Endothelial cell of umbilical vein (primary cell): Measurements from ENCODE around the gene CCDC183.

ENCODE experiments used
- CTCF ChIP-seq, 2 donors: IDR thresholded peaks; 1 replicate in 1 of 2; 2 replicates in 1 of 2; pipeline ENCODE4 v1.5.1; 2011; ENCODE audit warnings: low read length in 2 of 2, mild to moderate bottlenecking in 2 of 2, moderate library complexity in 2 of 2, control low read depth in 1 of 2, inconsistent platforms in 1 of 2, low read depth in 1 of 2; ENCODE audit not compliant: insufficient read depth in 1 of 2; ENCODE audit errors: extremely low read depth in 1 of 2
- POLR2A ChIP-seq: IDR thresholded peaks from 2 replicates; pipeline ENCODE4 v1.6.1; 2012; ENCODE audit warnings: low read depth, mild to moderate bottlenecking, control low read depth, low read length

GRCh38 chr9:136754626-136755301 is 41.4 kb upstream of the CCDC183 start:
- no peak for TF ChIP-seq CTCF (IDR thresholded peaks at IDR 0.05; ENCODE audit: extremely low read depth in 1 of 2, insufficient read depth in 1 of 2, low read depth in 1 of 2, low read length in 2 of 2)
- no peak for TF ChIP-seq POLR2A
